Panc1 (cell line): ENCODE data around the gene SLC49A4. TPM values are rescaled to one million over a fixed set of nuclear protein-coding genes. Genes with fewer than 3 reads are reported as not detected.

Experiments used
- ATAC-seq: fragments of 200-7000 bp; cut with Tn5 transposase; 2 replicates; pipeline ENCODE4 v1.9.1; 2020; ENCODE audit warnings: mild to moderate bottlenecking, moderate library complexity
- BruUV-seq: library from RNA; stranded (reverse); fragments of 400-500 nt; replicated peaks from 2 replicates; lab custom pipeline; 2021; lab: Mats Ljungman, UMichigan
- CTCF ChIA-PET: fragments of 300-600 bp; sonication (Branson Sonifier 250); formaldehyde crosslinking; loops from one replicate; lab custom pipeline; 2022; ENCODE audit warnings: antibody characterized with exemption; lab: Charles Lee
- POLR2A ChIA-PET: fragments of 300-600 bp; sonication (Branson Sonifier 250); formaldehyde crosslinking; loops from one replicate; lab custom pipeline; 2022; ENCODE audit warnings: antibody characterized with exemption; lab: Charles Lee
- DNase-seq: peaks from one replicate; pipeline ENCODE4 v3.0.0-alpha.2; 2010; ENCODE audit warnings: low read depth, low spot score
- H3K27ac ChIP-seq: 2 replicates; pipeline ENCODE4 v1.5.1; 2011; ENCODE audit warnings: mild to moderate bottlenecking, low read length, inconsistent platforms
- H3K27me3 ChIP-seq: fragments of 200-500 bp; sonication (Bioruptor generic); 2 replicates; pipeline ENCODE4 v1.6.0; 2014; ENCODE audit warnings: low read length, inconsistent platforms; ENCODE audit not compliant: control insufficient read depth, insufficient read depth
- H3K36me3 ChIP-seq: fragments of 200-500 bp; sonication (Bioruptor generic); 2 replicates; pipeline ENCODE4 v1.5.1; 2014; ENCODE audit warnings: inconsistent platforms, mild to moderate bottlenecking, low read length, moderate library complexity; ENCODE audit not compliant: control insufficient read depth, insufficient read depth
- H3K4me1 ChIP-seq: 2 replicates; pipeline ENCODE4 v1.5.1; 2011; ENCODE audit warnings: inconsistent platforms, mild to moderate bottlenecking, low read length, moderate library complexity; ENCODE audit not compliant: control insufficient read depth, insufficient read depth
- H3K4me3 ChIP-seq, 2 experiments: 2 replicates each; pipeline ENCODE4 v1.5.1; 2011 to 2012; ENCODE audit warnings: low read depth in 2 of 2, low read length in 2 of 2, mild to moderate bottlenecking in 2 of 2, inconsistent platforms in 1 of 2, moderate library complexity in 1 of 2
- H3K9me3 ChIP-seq: fragments of 200-500 bp; sonication (Bioruptor generic); 2 replicates; pipeline ENCODE4 v1.5.1; 2014; ENCODE audit warnings: low read depth, mild to moderate bottlenecking, inconsistent platforms, low read length, moderate library complexity; ENCODE audit not compliant: control insufficient read depth, insufficient read depth
- POLR2AphosphoS5 ChIP-seq: IDR thresholded peaks from 2 replicates; pipeline ENCODE4 v1.6.1; 2012; ENCODE audit warnings: mild to moderate bottlenecking, low read depth, low read length, moderate library complexity
- SIN3A ChIP-seq: IDR thresholded peaks from 2 replicates; pipeline ENCODE4 v1.6.1; 2012; ENCODE audit warnings: low read depth, mild to moderate bottlenecking, low read length, moderate library complexity, borderline replicate concordance; ENCODE audit not compliant: insufficient read depth
- TCF7L2 ChIP-seq: IDR thresholded peaks from 2 replicates; pipeline ENCODE4 v1.6.1; 2011; ENCODE audit warnings: mild to moderate bottlenecking, low read depth, low read length, inconsistent platforms
- in situ Hi-C: cut with HindIII; loops from 2 replicates; pipeline ENCODE4 v1.10.0; 2016; ENCODE audit warnings: low sequenced_read_pairs, low pct_unique_long_range_greater_than_20kb
- intact Hi-C: fragments of 100-400 bp; cut with micrococcal nuclease; formaldehyde crosslinking; loops from one replicate; pipeline ENCODE4 v1.10.0; 2022; ENCODE audit not compliant: unreplicated experiment
- total RNA-seq: library from RNA; stranded (reverse); gene quantifications from one replicate; pipeline ENCODE4 v1.2.1, GENCODE V29; 2021; ENCODE audit not compliant: unreplicated experiment
- TF ChIP-seq, protein P1 (sequence below), 2 experiments: IDR thresholded peaks; 2 replicates each; pipeline ENCODE4 v1.6.1; 2011 to 2012; ENCODE audit warnings: low read depth in 2 of 2, control low read depth in 1 of 2, low read length in 1 of 2, mild to moderate bottlenecking in 1 of 2, moderate library complexity in 1 of 2; ENCODE audit not compliant: insufficient read depth in 1 of 2
- TF ChIP-seq, protein P2 (sequence below): fragments of 450-650 bp; IDR thresholded peaks from 2 replicates; pipeline ENCODE4 v1.5.1; 2017; ENCODE audit warnings: mild to moderate bottlenecking

The SLC49A4 gene
- total RNA-seq, 1 experiment from 2014 or later, result 15.9 TPM

DNA sequence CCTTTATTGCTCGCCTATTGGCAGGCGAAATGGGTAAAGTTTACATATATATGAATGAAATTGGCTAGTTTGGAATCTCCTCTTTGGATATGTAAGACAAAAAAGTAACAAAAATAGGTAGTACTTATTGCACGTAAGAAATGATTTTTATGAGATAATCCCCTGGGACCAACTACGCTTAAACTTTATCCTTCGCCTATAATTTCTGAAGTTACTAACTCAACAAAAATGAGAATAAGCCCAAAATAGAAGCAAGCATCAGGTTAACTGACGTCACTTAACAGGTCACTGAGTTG is 438 bp upstream of the SLC49A4 start (continued):
- no peak for TF ChIP-seq SIN3A

DNA sequence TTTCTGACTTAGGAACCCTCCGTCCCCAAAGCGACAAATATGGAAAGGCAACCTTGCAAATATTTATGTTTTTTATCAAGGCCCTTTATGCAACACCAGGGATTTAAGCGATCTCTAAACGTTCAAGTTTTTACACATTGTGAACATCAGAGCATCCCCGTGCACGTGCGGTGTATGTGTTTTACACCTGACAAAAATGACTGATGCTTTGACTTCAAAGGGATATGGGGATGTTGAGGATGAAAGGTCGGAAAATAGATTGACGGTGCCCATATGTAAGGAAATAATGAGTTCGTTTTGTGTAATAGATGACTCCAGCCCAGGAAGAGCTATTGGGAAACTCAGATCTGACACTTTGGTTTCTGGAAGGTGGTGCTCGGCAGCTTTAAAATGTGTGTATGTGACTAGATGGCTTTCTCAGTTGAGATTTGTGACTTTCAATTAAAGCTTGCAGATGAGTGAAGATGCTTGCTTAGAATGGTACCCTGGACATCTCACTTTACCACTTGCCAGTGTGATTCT is 866 bp downstream of the SLC49A4 start:
- ATAC-seq, result no peak
- no peaks in the 10 kb centered on the region for H3K36me3 ChIP-seq
- BruUV-seq, result TSS peak; percentile 67
- no peaks in the 10 kb centered on the region for H3K27me3 ChIP-seq
- ChIA-PET CTCF (no interaction called here), POLR2A (interaction anchor here (0.6 kb wide), 1 partner anchor 248 kb away, joined by 3 read pairs; no protein-coding TSS in a partner anchor)
- peak overlapping the region; percentile 76 to 95 for H3K4me3 ChIP-seq
- DNase-seq, result no peak
- H3K4me1 ChIP-seq, result peaks cover 13% of the 10 kb centered on the region
- H3K27ac ChIP-seq, result peak overlapping the region; percentile 91
- TF ChIP-seq SIN3A (no peak), POLR2AphosphoS5 (no peak), TCF7L2 (no peak)
- TF ChIP-seq, protein P1, sequence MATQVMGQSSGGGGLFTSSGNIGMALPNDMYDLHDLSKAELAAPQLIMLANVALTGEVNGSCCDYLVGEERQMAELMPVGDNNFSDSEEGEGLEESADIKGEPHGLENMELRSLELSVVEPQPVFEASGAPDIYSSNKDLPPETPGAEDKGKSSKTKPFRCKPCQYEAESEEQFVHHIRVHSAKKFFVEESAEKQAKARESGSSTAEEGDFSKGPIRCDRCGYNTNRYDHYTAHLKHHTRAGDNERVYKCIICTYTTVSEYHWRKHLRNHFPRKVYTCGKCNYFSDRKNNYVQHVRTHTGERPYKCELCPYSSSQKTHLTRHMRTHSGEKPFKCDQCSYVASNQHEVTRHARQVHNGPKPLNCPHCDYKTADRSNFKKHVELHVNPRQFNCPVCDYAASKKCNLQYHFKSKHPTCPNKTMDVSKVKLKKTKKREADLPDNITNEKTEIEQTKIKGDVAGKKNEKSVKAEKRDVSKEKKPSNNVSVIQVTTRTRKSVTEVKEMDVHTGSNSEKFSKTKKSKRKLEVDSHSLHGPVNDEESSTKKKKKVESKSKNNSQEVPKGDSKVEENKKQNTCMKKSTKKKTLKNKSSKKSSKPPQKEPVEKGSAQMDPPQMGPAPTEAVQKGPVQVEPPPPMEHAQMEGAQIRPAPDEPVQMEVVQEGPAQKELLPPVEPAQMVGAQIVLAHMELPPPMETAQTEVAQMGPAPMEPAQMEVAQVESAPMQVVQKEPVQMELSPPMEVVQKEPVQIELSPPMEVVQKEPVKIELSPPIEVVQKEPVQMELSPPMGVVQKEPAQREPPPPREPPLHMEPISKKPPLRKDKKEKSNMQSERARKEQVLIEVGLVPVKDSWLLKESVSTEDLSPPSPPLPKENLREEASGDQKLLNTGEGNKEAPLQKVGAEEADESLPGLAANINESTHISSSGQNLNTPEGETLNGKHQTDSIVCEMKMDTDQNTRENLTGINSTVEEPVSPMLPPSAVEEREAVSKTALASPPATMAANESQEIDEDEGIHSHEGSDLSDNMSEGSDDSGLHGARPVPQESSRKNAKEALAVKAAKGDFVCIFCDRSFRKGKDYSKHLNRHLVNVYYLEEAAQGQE (IDR thresholded peaks at IDR 0.05; ENCODE audit: insufficient read depth in 1 of 2, low read depth in 2 of 2, low read length in 1 of 2), result no peak
- no peaks in the 10 kb centered on the region for H3K9me3 ChIP-seq
- in situ Hi-C loops (no loop called here), intact Hi-C loops (no loop called here)

DNA sequence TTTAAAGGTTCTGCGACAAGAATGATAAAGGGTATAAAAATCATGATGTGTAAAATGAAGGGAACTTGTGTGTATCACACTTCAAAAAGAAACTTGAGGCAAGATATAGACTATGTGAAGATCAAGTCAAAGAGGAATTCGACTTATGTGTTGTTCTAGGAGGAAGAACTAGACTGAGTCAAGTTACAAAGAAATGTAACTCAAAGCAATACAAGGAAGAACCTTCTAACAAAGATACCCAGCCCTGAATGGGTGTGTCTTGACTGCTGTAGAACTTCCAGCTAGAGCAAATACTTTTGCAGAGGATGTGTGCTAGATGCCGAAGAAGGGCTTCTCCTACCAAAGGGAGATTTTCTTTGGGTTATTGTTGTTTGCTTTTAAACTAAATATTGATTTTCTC is 2.4 kb downstream of the SLC49A4 start:
- intact Hi-C loops, result no loop called here
- peaks cover 13% of the 10 kb centered on the region for H3K4me1 ChIP-seq
- in situ Hi-C loops, result no loop called here
- no peak overlapping the region for H3K4me3 ChIP-seq
- no peaks in the 10 kb centered on the region for H3K36me3 ChIP-seq
- no peaks in the 10 kb centered on the region for H3K27me3 ChIP-seq
- TF ChIP-seq, protein P2, sequence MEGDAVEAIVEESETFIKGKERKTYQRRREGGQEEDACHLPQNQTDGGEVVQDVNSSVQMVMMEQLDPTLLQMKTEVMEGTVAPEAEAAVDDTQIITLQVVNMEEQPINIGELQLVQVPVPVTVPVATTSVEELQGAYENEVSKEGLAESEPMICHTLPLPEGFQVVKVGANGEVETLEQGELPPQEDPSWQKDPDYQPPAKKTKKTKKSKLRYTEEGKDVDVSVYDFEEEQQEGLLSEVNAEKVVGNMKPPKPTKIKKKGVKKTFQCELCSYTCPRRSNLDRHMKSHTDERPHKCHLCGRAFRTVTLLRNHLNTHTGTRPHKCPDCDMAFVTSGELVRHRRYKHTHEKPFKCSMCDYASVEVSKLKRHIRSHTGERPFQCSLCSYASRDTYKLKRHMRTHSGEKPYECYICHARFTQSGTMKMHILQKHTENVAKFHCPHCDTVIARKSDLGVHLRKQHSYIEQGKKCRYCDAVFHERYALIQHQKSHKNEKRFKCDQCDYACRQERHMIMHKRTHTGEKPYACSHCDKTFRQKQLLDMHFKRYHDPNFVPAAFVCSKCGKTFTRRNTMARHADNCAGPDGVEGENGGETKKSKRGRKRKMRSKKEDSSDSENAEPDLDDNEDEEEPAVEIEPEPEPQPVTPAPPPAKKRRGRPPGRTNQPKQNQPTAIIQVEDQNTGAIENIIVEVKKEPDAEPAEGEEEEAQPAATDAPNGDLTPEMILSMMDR, result no peak
- TF ChIP-seq POLR2AphosphoS5, result no peak
- no peak for TF ChIP-seq TCF7L2
- TF ChIP-seq, protein P1 (IDR thresholded peaks at IDR 0.05; ENCODE audit: insufficient read depth in 1 of 2, low read depth in 2 of 2, low read length in 1 of 2), result no peak
- H3K27ac ChIP-seq, result no peak overlapping the region
- no peaks in the 10 kb centered on the region for H3K9me3 ChIP-seq
- ATAC-seq (no peak), DNase-seq (no peak)
- BruUV-seq, result no TSS peak
- ChIA-PET POLR2A (interaction anchor here (0.6 kb wide), 1 partner anchor 108 kb away, joined by 3 read pairs; no protein-coding TSS in a partner anchor), CTCF (no interaction called here)
